ENCODE measurements around the gene NCS1.

DNA sequence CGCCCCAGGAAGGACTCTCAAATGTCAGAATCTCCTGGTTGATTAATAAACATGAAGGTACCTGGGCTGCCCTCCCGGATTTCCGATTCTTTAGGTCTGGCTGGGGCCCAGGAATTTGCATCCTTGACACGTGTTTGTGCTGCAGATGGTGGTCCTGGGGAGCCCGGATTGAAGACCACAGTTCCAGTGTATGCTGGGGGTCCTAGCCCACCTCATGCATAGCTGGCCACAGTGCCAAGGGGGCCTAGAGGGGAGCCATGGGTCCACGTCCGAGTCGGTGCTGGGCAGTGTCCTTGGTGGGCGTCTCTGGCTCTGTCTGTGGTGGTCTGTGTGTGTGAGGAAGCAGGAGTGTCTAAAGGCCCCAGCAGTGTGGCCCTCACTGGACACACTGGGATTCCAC is 3.2 kb downstream of the NCS1 start:
- TF ChIP-seq CTCF (conservative IDR thresholded peaks at IDR 0.05 in 1 of 2, IDR thresholded peaks at IDR 0.05 in 1 of 2; ENCODE audit: low read depth in 1 of 2, low read length in 2 of 2) (no peak), EZH2 (IDR thresholded peaks at IDR 0.05; ENCODE audit: low read length, missing control alignments) (no peak)

All from fibroblast of lung (primary cell).